ENCODE measurements around the gene ANXA7. TPM values are rescaled to one million over a fixed set of nuclear protein-coding genes. Genes with fewer than 3 reads are reported as not detected.

The ANXA7 gene
- total RNA-seq, 2 experiments from 2014 or later = 138 to 143 TPM

- no peak for DNase-seq
- Mint-ChIP-seq H3K9me3 (no peaks in the 10 kb centered on the region), H3K27ac (no peak overlapping the region), H3K27me3 (no peaks in the 10 kb centered on the region), H3K4me1 (ENCODE audit: low read depth) (peaks cover 14% of the 10 kb centered on the region), H3K4me3 (no peak overlapping the region), H3K36me3 (peaks cover 6% of the 10 kb centered on the region)
- ChIA-PET POLR2A (no interaction called here), CTCF (no interaction called here)
- intact Hi-C loops (cut with micrococcal nuclease) = no loop called here
These were observed 19.0 kb upstream of the ANXA7 start for GRCh38 chr10:73432646-73433537.

- peaks cover 32% of the 10 kb centered on the region for H3K36me3 Mint-ChIP-seq
- intact Hi-C loops (cut with micrococcal nuclease) = no loop called here
- CTCF ChIA-PET = interaction anchor here (0.8 kb wide), 1 partner anchor 15 kb away, joined by 3 read pairs; no protein-coding TSS in a partner anchor
- no peaks in the 10 kb centered on the region for H3K27me3 Mint-ChIP-seq
- no peaks in the 10 kb centered on the region for H3K9me3 Mint-ChIP-seq
- POLR2A ChIA-PET = no interaction called here
- no peak overlapping the region for H3K27ac Mint-ChIP-seq
- H3K4me1 Mint-ChIP-seq (ENCODE audit: low read depth) = peaks cover 4% of the 10 kb centered on the region
- DNase-seq = no peak
- H3K4me3 Mint-ChIP-seq = no peak overlapping the region
These were observed 12.5 kb upstream of the ANXA7 start for GRCh38 chr10:73426318-73426717.

- ChIA-PET CTCF (no interaction called here), POLR2A (no interaction called here)
These were observed 10.6 kb upstream of the ANXA7 start for GRCh38 chr10:73424478-73424877.

GRCh38 chr10:73423309-73423708, 9.5 kb upstream of the ANXA7 start:
- peaks cover 32% of the 10 kb centered on the region for H3K36me3 Mint-ChIP-seq
- H3K27me3 Mint-ChIP-seq = no peaks in the 10 kb centered on the region
- CTCF ChIA-PET = no interaction called here
- no peak for DNase-seq
- peaks cover 4% of the 10 kb centered on the region for H3K4me1 Mint-ChIP-seq (ENCODE audit: low read depth)
- intact Hi-C loops (cut with micrococcal nuclease) = no loop called here
- no peak overlapping the region for H3K27ac Mint-ChIP-seq
- POLR2A ChIA-PET = no interaction called here
- no peaks in the 10 kb centered on the region for H3K9me3 Mint-ChIP-seq
- no peak overlapping the region for H3K4me3 Mint-ChIP-seq

More at GRCh38 chr10:73424478-73424877, 10.6 kb upstream of the ANXA7 start:
- peaks cover 32% of the 10 kb centered on the region for H3K36me3 Mint-ChIP-seq
- no peak for DNase-seq
- no peak overlapping the region for H3K4me3 Mint-ChIP-seq
- H3K27ac Mint-ChIP-seq = no peak overlapping the region
- peaks cover 4% of the 10 kb centered on the region for H3K4me1 Mint-ChIP-seq (ENCODE audit: low read depth)
- no peaks in the 10 kb centered on the region for H3K27me3 Mint-ChIP-seq
- H3K9me3 Mint-ChIP-seq = no peaks in the 10 kb centered on the region
- intact Hi-C loops (cut with micrococcal nuclease) = no loop called here

- no peak overlapping the region for H3K4me3 Mint-ChIP-seq
- POLR2A ChIA-PET = no interaction called here
- H3K27ac Mint-ChIP-seq = no peak overlapping the region
- CTCF ChIA-PET = no interaction called here
- DNase-seq = no peak
- H3K4me1 Mint-ChIP-seq (ENCODE audit: low read depth) = peaks cover 27% of the 10 kb centered on the region
- H3K36me3 Mint-ChIP-seq = no peaks in the 10 kb centered on the region
- H3K9me3 Mint-ChIP-seq = no peaks in the 10 kb centered on the region
- peaks cover 3% of the 10 kb centered on the region for H3K27me3 Mint-ChIP-seq
- intact Hi-C loops (cut with micrococcal nuclease) = no loop called here
These were observed 2.7 kb upstream of the ANXA7 start for GRCh38 chr10:73416571-73416970.

- H3K9me3 Mint-ChIP-seq = no peaks in the 10 kb centered on the region
- DNase-seq = no peak
- intact Hi-C loops (cut with micrococcal nuclease) = loop anchor here (1.0 to 5.0 kb wide), 5 partner anchors 56 to 302 kb away; partner anchors contain the start of genes CFAP70, NUDT13 and PPP3CB
- peak overlapping the region; percentile 87 for H3K4me3 Mint-ChIP-seq
- ChIA-PET CTCF (interaction anchor here (1.1 to 1.5 kb wide), 2 partner anchors 150 to 167 kb away, joined by 3 read pairs; no protein-coding TSS in a partner anchor), POLR2A (interaction anchor here (2.5 to 2.9 kb wide), 2 partner anchors 56 to 81 kb away, joined by 9 to 15 read pairs; partner anchors contain the start of genes CFAP70 and PPP3CB)
- peaks cover 3% of the 10 kb centered on the region for H3K27me3 Mint-ChIP-seq
- peaks cover 13% of the 10 kb centered on the region for H3K36me3 Mint-ChIP-seq
- H3K4me1 Mint-ChIP-seq (ENCODE audit: low read depth) = peaks cover 43% of the 10 kb centered on the region
- H3K27ac Mint-ChIP-seq = peak overlapping the region; percentile 47
These were observed 530 bp upstream of the ANXA7 start for GRCh38 chr10:73414230-73414945.

GRCh38 chr10:73413108-73413527, 740 bp downstream of the ANXA7 start:
- no peaks in the 10 kb centered on the region for H3K9me3 Mint-ChIP-seq
- peaks cover 52% of the 10 kb centered on the region for H3K4me1 Mint-ChIP-seq (ENCODE audit: low read depth)
- peaks cover 3% of the 10 kb centered on the region for H3K27me3 Mint-ChIP-seq
- CTCF ChIA-PET = interaction anchor here (0.7 to 1.1 kb wide), 2 partner anchors 59 to 166 kb away, joined by 3 read pairs; partner anchors contain the start of gene DNAJC9
- DNase-seq = peak; percentile 62
- POLR2A ChIA-PET = interaction anchor here (0.8 to 2.9 kb wide), 6 partner anchors 55 to 166 kb away, joined by 3 to 15 read pairs (median 8); partner anchors contain the start of genes CFAP70, DNAJC9 and PPP3CB
- H3K27ac Mint-ChIP-seq = peak overlapping the region; percentile 87
- peaks cover 13% of the 10 kb centered on the region for H3K36me3 Mint-ChIP-seq
- H3K4me3 Mint-ChIP-seq = peak overlapping the region; percentile 87
- intact Hi-C loops (cut with micrococcal nuclease) = loop anchor here (2.0 to 5.0 kb wide), 4 partner anchors 64 to 301 kb away; partner anchors contain the start of genes DNAJC9 and NUDT13

GRCh38 chr10:73410897-73411296, 3.0 kb downstream of the ANXA7 start:
- Mint-ChIP-seq H3K27ac (no peak overlapping the region), H3K36me3 (peaks cover 24% of the 10 kb centered on the region), H3K4me3 (no peak overlapping the region), H3K9me3 (no peaks in the 10 kb centered on the region), H3K27me3 (peaks cover 3% of the 10 kb centered on the region), H3K4me1 (ENCODE audit: low read depth) (peaks cover 68% of the 10 kb centered on the region)
- DNase-seq = no peak
- intact Hi-C loops (cut with micrococcal nuclease) = loop anchor here (5.0 kb wide), 3 partner anchors 66 to 299 kb away; partner anchors contain the start of gene NUDT13
- POLR2A ChIA-PET = no interaction called here
- CTCF ChIA-PET = interaction anchor here (0.6 to 1.1 kb wide), 2 partner anchors 16 to 100 kb away, joined by 3 read pairs; no protein-coding TSS in a partner anchor

GRCh38 chr10:73408978-73409521, 4.8 kb downstream of the ANXA7 start:
- Mint-ChIP-seq H3K27ac (no peak overlapping the region), H3K4me1 (ENCODE audit: low read depth) (peaks cover 59% of the 10 kb centered on the region), H3K36me3 (peaks cover 24% of the 10 kb centered on the region), H3K27me3 (no peaks in the 10 kb centered on the region), H3K4me3 (no peak overlapping the region), H3K9me3 (no peaks in the 10 kb centered on the region)
- CTCF ChIA-PET = no interaction called here
- POLR2A ChIA-PET = no interaction called here
- intact Hi-C loops (cut with micrococcal nuclease) = no loop called here
- no peak for DNase-seq

- Mint-ChIP-seq H3K4me3 (no peak overlapping the region), H3K27me3 (no peaks in the 10 kb centered on the region), H3K27ac (no peak overlapping the region), H3K36me3 (peaks cover 24% of the 10 kb centered on the region), H3K4me1 (ENCODE audit: low read depth) (peaks cover 64% of the 10 kb centered on the region), H3K9me3 (no peaks in the 10 kb centered on the region)
- no peak for DNase-seq
- intact Hi-C loops (cut with micrococcal nuclease) = no loop called here
- CTCF ChIA-PET = interaction anchor here (0.8 kb wide), 1 partner anchor 10 kb away, joined by 3 read pairs; no protein-coding TSS in a partner anchor
- POLR2A ChIA-PET = interaction anchor here (0.7 kb wide), 1 partner anchor 82 kb away, joined by 6 read pairs; no protein-coding TSS in a partner anchor
These were observed 5.8 kb downstream of the ANXA7 start for GRCh38 chr10:73408061-73408460.

- H3K27ac Mint-ChIP-seq = no peak overlapping the region
- H3K4me1 Mint-ChIP-seq (ENCODE audit: low read depth) = peaks cover 60% of the 10 kb centered on the region
- CTCF ChIA-PET = interaction anchor here (0.7 to 0.8 kb wide), 2 partner anchors 10 to 48 kb away, joined by 3 read pairs; no protein-coding TSS in a partner anchor
These were observed 6.4 kb downstream of the ANXA7 start for GRCh38 chr10:73407495-73407894.

More at GRCh38 chr10:73407495-73407894, 6.4 kb downstream of the ANXA7 start:
- intact Hi-C loops (cut with micrococcal nuclease) = no loop called here
- Mint-ChIP-seq H3K27me3 (no peaks in the 10 kb centered on the region), H3K4me3 (no peak overlapping the region), H3K9me3 (no peaks in the 10 kb centered on the region), H3K36me3 (peaks cover 24% of the 10 kb centered on the region)
- POLR2A ChIA-PET = interaction anchor here (0.7 kb wide), 1 partner anchor 83 kb away, joined by 6 read pairs; no protein-coding TSS in a partner anchor
- no peak for DNase-seq

Data from activated CD4-positive, alpha-beta memory T cell treated with anti-CD3 and anti-CD28 coated beads for 36 hours (primary cell).